HEK293 (cell line): ENCODE measurements around the gene LRRC57.

Experiments used
- CTCF ChIA-PET: fragments of 350-600 bp; formaldehyde crosslinking; extraction: SDS; loops from one replicate; lab custom pipeline; 2021; ENCODE audit warnings: antibody characterized with exemption; lab: Yijun Ruan, JAX
- POLR2A ChIA-PET: fragments of 300-600 bp; formaldehyde crosslinking; extraction: SDS; loops from one replicate; lab custom pipeline; 2020; ENCODE audit warnings: antibody characterized with exemption, inconsistent platforms; lab: Yijun Ruan, JAX
- H3K27ac ChIP-seq: fragments of 200-500 bp; sonication (Bioruptor generic); 2 replicates; pipeline ENCODE4 v1.5.1; 2014; ENCODE audit warnings: low read depth, low read length, control low read depth, inconsistent platforms; ENCODE audit errors: extremely low read depth
- H3K36me3 ChIP-seq, 2 experiments: fragments of 200-500 bp in 1 of 2; sonication (Bioruptor generic) in 1 of 2; 1 replicate in 1 of 2; 2 replicates in 1 of 2; pipeline ENCODE4 v1.5.1; 2014 to 2017; ENCODE audit warnings: inconsistent platforms in 2 of 2, low read length in 2 of 2; ENCODE audit not compliant: control insufficient read depth in 2 of 2, insufficient read depth in 1 of 2
- H3K4me1 ChIP-seq: fragments of 200-500 bp; sonication (Bioruptor generic); 2 replicates; pipeline ENCODE4 v1.5.1; 2014; ENCODE audit warnings: mild to moderate bottlenecking, low read length, inconsistent platforms; ENCODE audit not compliant: control insufficient read depth, insufficient read depth
- H3K4me3 ChIP-seq: 2 replicates; pipeline ENCODE4 v1.5.1; 2011; ENCODE audit warnings: low read depth, mild to moderate bottlenecking, control low read depth, low read length, moderate library complexity
- H3K9me3 ChIP-seq: fragments of 200-500 bp; sonication (Bioruptor generic); 2 replicates; pipeline ENCODE4 v1.5.1; 2014; ENCODE audit warnings: low read depth, low read length, inconsistent platforms; ENCODE audit not compliant: control insufficient read depth, insufficient read depth
- ATF2 ChIP-seq: fragments of 450-650 bp; formaldehyde crosslinking; IDR thresholded peaks from 2 replicates; pipeline ENCODE4 v1.5.1; 2016; ENCODE audit warnings: missing biosample characterization, missing genetic modification characterization, low read depth
- BCL11A ChIP-seq: fragments of 450-650 bp; formaldehyde crosslinking; IDR thresholded peaks from 2 replicates; pipeline ENCODE4 v1.5.1; 2016; ENCODE audit warnings: low read depth, missing biosample characterization, missing genetic modification characterization
- GLIS1 ChIP-seq: fragments of 450-650 bp; formaldehyde crosslinking; IDR thresholded peaks from 2 replicates; pipeline ENCODE4 v1.5.1; 2016; ENCODE audit warnings: missing biosample characterization, missing genetic modification characterization
- KLF7 ChIP-seq: fragments of 450-650 bp; formaldehyde crosslinking; IDR thresholded peaks from 2 replicates; pipeline ENCODE4 v1.5.1; 2016; ENCODE audit warnings: missing biosample characterization, missing genetic modification characterization, borderline replicate concordance
- REPIN1 ChIP-seq: fragments of 450-650 bp; formaldehyde crosslinking; IDR thresholded peaks from 2 replicates; pipeline ENCODE4 v1.5.1; 2017; ENCODE audit warnings: missing biosample characterization, missing genetic modification characterization, low read depth
- YY2 ChIP-seq: fragments of 450-650 bp; formaldehyde crosslinking; IDR thresholded peaks from 2 replicates; pipeline ENCODE4 v1.5.1; 2016; ENCODE audit warnings: missing biosample characterization, missing genetic modification characterization
- ZBTB21 ChIP-seq: fragments of 450-650 bp; formaldehyde crosslinking; IDR thresholded peaks from 2 replicates; pipeline ENCODE4 v1.5.1; 2017; ENCODE audit warnings: missing biosample characterization, missing genetic modification characterization
- ZBTB44 ChIP-seq: fragments of 450-650 bp; IDR thresholded peaks from 2 replicates; pipeline ENCODE4 v1.5.1; 2018; ENCODE audit warnings: missing biosample characterization, mild to moderate bottlenecking, missing genetic modification characterization
- ZNF16 ChIP-seq: fragments of 450-650 bp; formaldehyde crosslinking; IDR thresholded peaks from 2 replicates; pipeline ENCODE4 v1.5.1; 2016; ENCODE audit warnings: low read depth, missing biosample characterization, missing genetic modification characterization
- ZNF292 ChIP-seq: fragments of 450-650 bp; formaldehyde crosslinking; IDR thresholded peaks from 2 replicates; pipeline ENCODE4 v1.5.1; 2016; ENCODE audit warnings: low read depth, missing biosample characterization, missing genetic modification characterization, borderline replicate concordance
- ZNF335 ChIP-seq: fragments of 450-650 bp; formaldehyde crosslinking; conservative IDR thresholded peaks from 2 replicates; pipeline ENCODE4 v1.5.1; 2016; ENCODE audit warnings: missing biosample characterization, missing genetic modification characterization
- ZNF341 ChIP-seq: fragments of 450-650 bp; formaldehyde crosslinking; IDR thresholded peaks from 2 replicates; pipeline ENCODE4; 2016; ENCODE audit warnings: low read depth, missing biosample characterization, missing genetic modification characterization
- ZNF433 ChIP-seq: fragments of 450-650 bp; formaldehyde crosslinking; IDR thresholded peaks from 2 replicates; pipeline ENCODE4 v1.5.1; 2016; ENCODE audit warnings: missing biosample characterization, missing genetic modification characterization, low read depth
- ZNF544 ChIP-seq: fragments of 450-650 bp; formaldehyde crosslinking; IDR thresholded peaks from 2 replicates; pipeline ENCODE4 v1.5.0; 2017; ENCODE audit warnings: missing biosample characterization, missing genetic modification characterization
- ZNF585B ChIP-seq: fragments of 450-650 bp; formaldehyde crosslinking; IDR thresholded peaks from 2 replicates; pipeline ENCODE4 v1.5.1; 2016; ENCODE audit warnings: missing biosample characterization, missing genetic modification characterization
- ZNF704 ChIP-seq: fragments of 450-650 bp; formaldehyde crosslinking; IDR thresholded peaks from 2 replicates; pipeline ENCODE4 v1.5.1; 2016; ENCODE audit warnings: missing biosample characterization, missing genetic modification characterization
- ZNF747 ChIP-seq: fragments of 450-650 bp; formaldehyde crosslinking; IDR thresholded peaks from 2 replicates; pipeline ENCODE4 v1.5.1; 2016; ENCODE audit warnings: missing biosample characterization, missing genetic modification characterization

The LRRC57 gene

GRCh38 chr15:42584031-42584765 is 35.6 kb upstream of the LRRC57 start:
- TF ChIP-seq ZNF335 (tag by site-specific recombination): peak; percentile 37; the same call in 1 of the 2 replicates
- no peak for TF ChIP-seq ZNF292 (tag by site-specific recombination)
- TF ChIP-seq, all 188 proteins: peak for 1
- Histone ChIP-seq H3K4me1 (peaks cover 6% of the 10 kb centered on the region), H3K36me3 (peaks cover 0 to 7% of the 10 kb centered on the region in 2 experiments; a peak in 1 of 3 replicates), H3K9me3 (no peaks in the 10 kb centered on the region), H3K4me3 (no peak overlapping the region), H3K27ac (no peak overlapping the region)
- ChIA-PET CTCF (interaction anchor here (2.0 kb wide), 1 partner anchor 8 kb away, joined by 9 read pairs; no protein-coding TSS in a partner anchor), POLR2A (interaction anchor here (1.0 kb wide), 1 partner anchor 9 kb away, joined by 4 read pairs; the partner anchor contains the start of gene STARD9)

GRCh38 chr15:42582569-42583375 is 34.2 kb upstream of the LRRC57 start:
- CTCF ChIA-PET: interaction anchor here (0.8 to 2.0 kb wide), 3 partner anchors 9 to 63 kb away, joined by 3 to 9 read pairs (median 3); no protein-coding TSS in a partner anchor
- TF ChIP-seq ZNF704 (tag by site-specific recombination) (no peak), BCL11A (no peak), KLF7 (tag by site-specific recombination) (no peak), REPIN1 (no peak), ZNF747 (no peak), ZNF585B (no peak), ZNF341 (tag by site-specific recombination) (no peak), ZBTB44 (tag by site-specific recombination) (no peak), ATF2 (tag by site-specific recombination) (no peak), ZBTB21 (tag by site-specific recombination) (no peak), ZNF544 (no peak), YY2 (no peak), ZNF433 (tag by site-specific recombination) (no peak), ZNF16 (tag by site-specific recombination) (no peak), GLIS1 (tag by site-specific recombination) (no peak)
- Histone ChIP-seq H3K4me1 (peaks cover 6% of the 10 kb centered on the region), H3K9me3 (no peaks in the 10 kb centered on the region), H3K4me3 (no peak overlapping the region), H3K27ac (no peak overlapping the region), H3K36me3 (peaks cover 0 to 7% of the 10 kb centered on the region in 2 experiments; a peak in 1 of 3 replicates)
- POLR2A ChIA-PET: no interaction called here
